ENCODE measurements around the gene EDEM3. TPM values are rescaled to one million over a fixed set of nuclear protein-coding genes. Genes with fewer than 3 reads are reported as not detected.

Gene EDEM3
- polyA plus RNA-seq, 2 of the 4 experiments (the other 2 are of a cell fraction): 10.5 to 24.2 TPM

DNA sequence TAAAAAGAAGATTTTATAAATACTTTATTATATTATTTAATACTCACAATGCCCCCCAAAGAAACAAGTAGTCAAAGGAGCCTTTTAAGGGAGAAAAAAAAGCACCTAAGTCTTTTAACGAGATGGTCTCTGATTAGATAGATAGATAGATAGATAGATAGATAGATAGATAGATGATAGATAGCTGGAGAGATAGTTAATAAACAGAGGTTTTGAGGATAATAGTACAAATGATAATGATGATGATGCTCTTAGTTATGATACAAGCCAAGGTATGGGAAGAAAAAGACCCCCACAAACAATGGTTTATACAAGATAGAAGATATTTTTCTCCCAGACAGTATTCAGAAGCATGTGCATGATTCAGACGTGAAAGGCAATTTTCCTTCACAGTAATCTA is 14.6 kb upstream of the EDEM3 start:
- no peak overlapping the region for H3K4me2 ChIP-seq
- no peaks in the 10 kb centered on the region for H3K4me1 ChIP-seq
- TF ChIP-seq ZFP36 (IDR thresholded peaks at IDR 0.05; ENCODE audit: borderline replicate concordance, partially characterized antibody) (no peak), RNF2 (IDR thresholded peaks at IDR 0.05; ENCODE audit: borderline replicate concordance, low read depth) (no peak), FOXS1 (CRISPR knock-in tag; IDR thresholded peaks at IDR 0.05) (no peak)
- no peak overlapping the region for H3K27ac ChIP-seq
- CTCF ChIA-PET: no interaction called here
- DNase-seq (ENCODE audit: low read depth in 1 of 2, low spot score in 1 of 2) (no peak), ATAC-seq (no peak), FAIRE-seq (no peak)
- no peaks in the 10 kb centered on the region for H3K9me3 ChIP-seq
- WGBS (ENCODE audit: missing lambda C conversion rate): 59% methylated on average over 2 of the region's 2 CpGs
- POLR2A ChIA-PET: no interaction called here
- H3K4me3 ChIP-seq: no peak overlapping the region

DNA sequence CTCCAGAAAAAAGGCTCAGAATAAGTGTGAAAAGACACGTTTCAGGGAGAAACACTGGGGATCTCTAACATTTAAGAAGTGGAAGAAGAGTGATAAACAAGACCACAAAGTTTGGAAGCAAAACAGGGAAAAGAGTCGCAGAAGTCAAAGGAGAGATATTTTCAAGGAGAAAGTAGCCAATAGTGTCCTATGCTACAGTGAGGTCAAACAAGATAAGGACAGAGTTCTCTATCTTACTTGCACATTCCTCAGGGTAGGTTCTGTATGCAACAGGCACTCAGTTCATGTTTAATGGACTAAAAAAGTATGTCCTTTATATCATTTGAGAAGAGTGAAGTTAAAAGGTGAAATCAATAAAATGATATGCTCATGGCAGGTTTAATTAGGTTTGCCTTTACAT is 13.8 kb upstream of the EDEM3 start:
- no peaks in the 10 kb centered on the region for H3K9me3 ChIP-seq
- FAIRE-seq: no peak
- no peak overlapping the region for H3K27ac ChIP-seq
- no peak for TF ChIP-seq PHF8 (IDR thresholded peaks at IDR 0.05; ENCODE audit: borderline replicate concordance, low read depth)
- TF ChIP-seq, protein P1, sequence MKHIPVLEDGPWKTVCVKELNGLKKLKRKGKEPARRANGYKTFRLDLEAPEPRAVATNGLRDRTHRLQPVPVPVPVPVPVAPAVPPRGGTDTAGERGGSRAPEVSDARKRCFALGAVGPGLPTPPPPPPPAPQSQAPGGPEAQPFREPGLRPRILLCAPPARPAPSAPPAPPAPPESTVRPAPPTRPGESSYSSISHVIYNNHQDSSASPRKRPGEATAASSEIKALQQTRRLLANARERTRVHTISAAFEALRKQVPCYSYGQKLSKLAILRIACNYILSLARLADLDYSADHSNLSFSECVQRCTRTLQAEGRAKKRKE (CRISPR knock-in tag; IDR thresholded peaks at IDR 0.05; ENCODE audit: low read depth): no peak
- no peaks in the 10 kb centered on the region for H3K4me1 ChIP-seq
- DNase-seq (ENCODE audit: low read depth in 1 of 2, low spot score in 1 of 2): no peak
- 42% methylated on average over 2 of the region's 2 CpGs for WGBS (ENCODE audit: missing lambda C conversion rate)
- no peak overlapping the region for H3K4me2 ChIP-seq
- H3K4me3 ChIP-seq: no peak overlapping the region
- no peak for ATAC-seq
- POLR2A ChIA-PET: no interaction called here
- CTCF ChIA-PET: no interaction called here

- POLR2A ChIA-PET: no interaction called here
- CTCF ChIA-PET: interaction anchor here (0.5 to 1.2 kb wide), 2 partner anchors 38 to 695 kb away, joined by 3 to 6 read pairs; no protein-coding TSS in a partner anchor
- H3K4me2 ChIP-seq: no peak overlapping the region
- no peaks in the 10 kb centered on the region for H3K4me1 ChIP-seq
- DNase-seq (ENCODE audit: low read depth in 1 of 2, low spot score in 1 of 2) (no peak), FAIRE-seq (no peak), ATAC-seq (no peak)
- 64% methylated on average over 5 of the region's 5 CpGs for WGBS (ENCODE audit: missing lambda C conversion rate)
- no peaks in the 10 kb centered on the region for H3K9me3 ChIP-seq
- H3K4me3 ChIP-seq: no peak overlapping the region
- TF ChIP-seq ZFP36 (IDR thresholded peaks at IDR 0.05; ENCODE audit: borderline replicate concordance, partially characterized antibody): no peak
- TF ChIP-seq FOSL2 (IDR thresholded peaks at IDR 0.05): no peak
- no peak for TF ChIP-seq FOSL2 (CRISPR knock-in tag; IDR thresholded peaks at IDR 0.05)
- no peak for TF ChIP-seq PHF8 (IDR thresholded peaks at IDR 0.05; ENCODE audit: borderline replicate concordance, low read depth)
- TF ChIP-seq ZNF302 (CRISPR knock-in tag; IDR thresholded peaks at IDR 0.05): no peak
- TF ChIP-seq POLR2AphosphoS2 (conservative IDR thresholded peaks at IDR 0.05; ENCODE audit: low read length): no peak
- no peak for TF ChIP-seq KDM5A (IDR thresholded peaks at IDR 0.05)
- TF ChIP-seq RAD21 (conservative IDR thresholded peaks at IDR 0.05 in 1 of 2, IDR thresholded peaks at IDR 0.05 in 1 of 2): no peak
- no peak for TF ChIP-seq REST (IDR thresholded peaks at IDR 0.05)
- no peak for TF ChIP-seq HEYL (CRISPR knock-in tag; IDR thresholded peaks at IDR 0.05)
- TF ChIP-seq KDM1A (IDR thresholded peaks at IDR 0.05; ENCODE audit: low read depth): no peak
- no peak for TF ChIP-seq CHD2 (IDR thresholded peaks at IDR 0.05; ENCODE audit: low read length, partially characterized antibody)
- no peak for TF ChIP-seq PBX3 (IDR thresholded peaks at IDR 0.05)
- no peak for TF ChIP-seq RFX5 (IDR thresholded peaks at IDR 0.05)
- no peak for TF ChIP-seq RCOR1 (IDR thresholded peaks at IDR 0.05; ENCODE audit: low read depth, low read length)
- TF ChIP-seq BHLHE40 (IDR thresholded peaks at IDR 0.05; ENCODE audit: low read depth, low read length): no peak
- H3K27ac ChIP-seq: no peak overlapping the region
These were observed 12.9 kb upstream of the EDEM3 start for GRCh38 chr1:184767591-184767990.

All from A549 (cell line).